ENCODE data around the gene KRTAP10-4.
"Not testable (repeated sequence)": the region's sequence is repeated elsewhere in the genome, so short reads cannot be mapped to it uniquely, and the experiment has no call there.

Gene KRTAP10-4

GRCh38 chr21:44558695-44559094 is 14.8 kb upstream of the KRTAP10-4 start, which contains the start of gene KRTAP10-3:
TSS of gene KRTAP10-3 (minus strand) at chr21:44558795. CDS start at chr21:44558715, 80 bp downstream.
- FAIRE-seq = no peak

GRCh38 chr21:44564099-44564498 is 9.4 kb upstream of the KRTAP10-4 start:
- no peak for FAIRE-seq

- no peak for FAIRE-seq
These were observed 8.5 kb upstream of the KRTAP10-4 start for GRCh38 chr21:44564886-44565598.

- FAIRE-seq = no peak
These were observed 7.1 kb upstream of the KRTAP10-4 start for GRCh38 chr21:44566403-44566802.

- no peak for FAIRE-seq
These were observed 5.9 kb upstream of the KRTAP10-4 start for GRCh38 chr21:44567481-44568171.

- FAIRE-seq = no peak
These were observed 5.3 kb upstream of the KRTAP10-4 start for GRCh38 chr21:44568261-44568660.

- FAIRE-seq = no peak
These were observed 4.6 kb upstream of the KRTAP10-4 start for GRCh38 chr21:44568667-44569556.

- no peak for FAIRE-seq
These were observed 3.5 kb upstream of the KRTAP10-4 start for GRCh38 chr21:44569861-44570517.

GRCh38 chr21:44571296-44571695 is 2.2 kb upstream of the KRTAP10-4 start:
- FAIRE-seq = no peak

- no peak for FAIRE-seq
These were observed 1.4 kb upstream of the KRTAP10-4 start for GRCh38 chr21:44571844-44572782.

GRCh38 chr21:44572959-44573583 is 458 bp upstream of the KRTAP10-4 start:
- no peak for FAIRE-seq

- FAIRE-seq = no peak
These were observed 1.2 kb downstream of the KRTAP10-4 start for GRCh38 chr21:44574457-44575306.

GRCh38 chr21:44575307-44576024 is 1.9 kb downstream of the KRTAP10-4 start:
- FAIRE-seq = no peak

GRCh38 chr21:44576025-44576420 is 2.5 kb downstream of the KRTAP10-4 start:
- no peak for FAIRE-seq

- FAIRE-seq = no peak
These were observed 5.0 kb downstream of the KRTAP10-4 start for GRCh38 chr21:44578371-44579055.

GRCh38 chr21:44579056-44579832 is 5.7 kb downstream of the KRTAP10-4 start:
- no peak for FAIRE-seq

- FAIRE-seq = no peak
These were observed 6.3 kb downstream of the KRTAP10-4 start for GRCh38 chr21:44579833-44580144.

- FAIRE-seq = not testable (repeated sequence)
These were observed 6.8 kb downstream of the KRTAP10-4 start, which contains the start of gene KRTAP10-5 for GRCh38 chr21:44580231-44580821. TSS of gene KRTAP10-5 (minus strand) at chr21:44580604. CDS start at chr21:44580578, 26 bp downstream.
